ELF-1 (cell line): ENCODE results near the gene CTAGE6.
"Not testable (repeated sequence)": the region's sequence is repeated elsewhere in the genome, so short reads cannot be mapped to it uniquely, and the experiment has no call there.

Experiments used
- DNase-seq: peaks from one replicate; pipeline ENCODE4 v3.0.0-alpha.2; 2016; ENCODE audit warnings: low read depth, low spot score

The CTAGE6 gene, protein sequence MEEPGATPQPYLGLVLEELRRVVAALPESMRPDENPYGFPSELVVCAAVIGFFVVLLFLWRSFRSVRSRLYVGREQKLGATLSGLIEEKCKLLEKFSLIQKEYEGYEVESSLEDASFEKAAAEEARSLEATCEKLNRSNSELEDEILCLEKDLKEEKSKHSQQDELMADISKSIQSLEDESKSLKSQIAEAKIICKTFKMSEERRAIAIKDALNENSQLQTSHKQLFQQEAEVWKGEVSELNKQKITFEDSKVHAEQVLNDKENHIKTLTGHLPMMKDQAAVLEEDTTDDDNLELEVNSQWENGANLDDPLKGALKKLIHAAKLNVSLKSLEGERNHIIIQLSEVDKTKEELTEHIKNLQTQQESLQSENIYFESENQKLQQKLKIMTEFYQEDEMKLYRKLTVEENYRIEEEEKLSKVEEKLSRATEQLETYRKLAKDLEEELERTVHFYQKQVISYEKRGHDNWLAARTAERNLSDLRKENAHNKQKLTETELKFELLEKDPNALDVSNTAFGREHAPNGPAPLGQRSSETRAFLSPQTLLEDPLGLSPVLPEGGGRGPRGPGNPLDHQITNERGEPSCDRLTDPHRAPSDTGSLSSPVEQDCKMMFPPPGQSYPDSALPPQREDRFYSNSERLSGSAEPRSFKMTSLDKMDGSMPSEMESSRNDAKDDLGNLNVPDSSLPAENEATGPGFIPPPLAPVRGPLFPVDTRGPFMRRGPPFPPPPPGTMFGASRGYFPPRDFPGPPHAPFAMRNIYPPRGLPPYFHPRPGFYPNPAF

GRCh38 chr7:143757596-143757995, at the start of gene CTAGE6:
Gene CTAGE6 (minus strand): TSS chr7:143757696. CDS start chr7:143757658, 38 bp downstream.
- not testable (repeated sequence) for DNase-seq

- not testable (repeated sequence) for DNase-seq
Measured at GRCh38 chr7:143806664-143807071, 49.2 kb upstream of the CTAGE6 start.

DNA sequence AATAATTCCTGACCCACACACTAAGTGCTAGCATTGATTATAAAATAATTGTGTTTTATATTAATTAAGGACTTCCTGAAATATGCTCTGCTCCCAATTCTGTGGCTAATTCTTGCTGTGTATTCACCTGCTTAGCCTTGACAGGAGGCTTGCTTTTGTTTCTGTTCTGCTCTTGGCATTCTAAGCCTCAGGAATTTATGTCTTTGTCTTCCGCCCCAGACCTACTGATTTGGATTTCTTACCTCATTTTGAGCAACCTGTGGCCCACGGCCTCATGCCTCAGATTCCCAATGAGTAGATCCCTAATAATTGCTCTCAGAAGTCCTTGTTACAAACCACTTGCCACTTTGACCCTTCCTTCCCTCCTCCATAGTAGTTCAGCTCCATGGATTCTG, 40.4 kb upstream of the CTAGE6 start:
- not testable (repeated sequence) for DNase-seq

DNA sequence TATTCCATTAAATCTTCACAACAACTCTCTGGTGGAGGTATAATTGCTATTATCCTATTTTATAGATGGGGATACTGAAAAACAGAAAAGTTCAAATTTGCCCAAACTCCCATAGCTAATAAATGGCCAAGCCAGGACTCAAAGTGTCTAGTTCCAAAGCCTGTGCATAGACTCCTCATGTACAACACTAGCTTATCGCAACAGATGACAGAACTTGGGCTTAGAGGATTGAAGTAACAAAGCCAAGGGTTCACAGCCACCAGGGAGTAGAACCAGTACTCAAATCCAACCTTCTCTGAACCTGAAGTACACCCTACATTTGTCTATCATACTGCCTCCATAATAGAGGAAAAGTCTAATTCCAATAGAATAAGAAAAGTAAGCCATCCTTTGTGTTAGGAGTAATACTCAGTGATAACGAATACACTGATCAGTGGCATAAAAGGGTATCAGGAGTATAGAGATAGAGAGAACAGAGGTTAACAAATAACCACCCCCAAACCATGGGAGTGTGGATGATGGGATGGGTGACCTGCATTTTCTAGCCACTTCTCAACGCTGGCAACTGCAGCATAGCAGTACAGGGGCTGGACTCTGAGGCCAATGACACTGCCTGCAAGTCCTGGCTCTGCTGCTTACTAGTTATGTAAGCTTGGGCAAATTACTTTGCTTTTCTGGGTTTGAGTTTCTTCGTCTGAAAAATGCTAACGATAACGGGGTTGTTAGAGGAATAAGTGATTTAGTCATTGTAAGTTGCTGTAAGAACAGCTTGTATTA, 39.8 kb upstream of the CTAGE6 start:
- not testable (repeated sequence) for DNase-seq

- DNase-seq, result not testable (repeated sequence)
Measured at GRCh38 chr7:143795653-143796052, 38.2 kb upstream of the CTAGE6 start.

DNA sequence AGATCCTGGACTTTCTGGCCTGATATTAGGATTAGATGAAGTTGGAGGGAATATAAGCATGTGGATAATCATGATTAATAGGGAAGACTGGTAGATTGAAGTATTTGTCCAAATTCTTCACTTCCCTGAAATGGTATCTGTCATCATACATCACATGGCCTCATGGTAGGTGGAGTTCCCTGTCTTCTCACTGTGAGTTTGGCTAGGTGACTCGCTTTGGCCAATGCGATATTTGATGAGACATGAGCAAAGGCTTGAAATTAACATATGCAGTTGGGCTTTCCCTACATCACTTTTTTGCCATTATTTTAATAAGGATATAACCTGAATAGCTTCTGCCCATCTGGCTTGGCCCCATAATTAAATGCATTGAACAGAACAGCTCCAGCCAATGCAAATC, 35.1 kb upstream of the CTAGE6 start:
- not testable (repeated sequence) for DNase-seq

DNA sequence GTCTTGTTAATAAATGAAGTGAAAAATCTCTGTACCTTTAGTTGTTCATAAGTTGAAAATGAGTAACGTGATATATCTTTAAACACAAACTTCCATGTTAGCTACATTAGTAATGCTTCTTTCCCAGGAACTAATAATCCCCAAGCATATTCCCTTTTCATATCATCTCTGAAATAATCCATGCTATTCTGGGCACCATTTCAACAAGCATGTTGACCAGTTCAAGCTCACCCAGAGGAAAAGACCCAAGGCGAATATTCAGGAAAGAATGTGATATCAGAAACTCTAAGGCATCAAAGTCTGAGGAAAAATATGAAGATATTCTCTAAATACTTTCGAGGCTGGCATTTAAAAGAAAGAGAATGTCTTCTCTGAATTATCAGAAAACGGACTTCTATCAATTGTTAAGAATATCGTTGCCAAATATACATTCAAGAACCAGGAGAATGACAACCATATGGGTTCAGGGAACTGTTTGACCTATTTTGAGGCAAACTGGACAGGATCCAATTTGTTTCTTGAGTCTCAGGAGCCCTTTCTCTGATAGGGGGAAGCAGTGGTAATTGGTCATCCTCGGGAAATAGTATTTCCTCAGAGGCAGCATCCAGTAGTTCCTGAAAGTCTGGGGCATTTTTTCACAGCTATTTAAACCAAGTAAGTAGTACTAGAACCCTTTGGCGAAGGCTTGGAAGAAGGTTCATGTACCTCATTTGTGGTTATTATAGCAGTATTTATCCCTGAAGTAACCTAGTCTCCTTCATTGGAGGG, 28.1 kb upstream of the CTAGE6 start:
- not testable (repeated sequence) for DNase-seq

GRCh38 chr7:143779591-143779990, 22.1 kb upstream of the CTAGE6 start:
- DNase-seq, result not testable (repeated sequence)

DNA sequence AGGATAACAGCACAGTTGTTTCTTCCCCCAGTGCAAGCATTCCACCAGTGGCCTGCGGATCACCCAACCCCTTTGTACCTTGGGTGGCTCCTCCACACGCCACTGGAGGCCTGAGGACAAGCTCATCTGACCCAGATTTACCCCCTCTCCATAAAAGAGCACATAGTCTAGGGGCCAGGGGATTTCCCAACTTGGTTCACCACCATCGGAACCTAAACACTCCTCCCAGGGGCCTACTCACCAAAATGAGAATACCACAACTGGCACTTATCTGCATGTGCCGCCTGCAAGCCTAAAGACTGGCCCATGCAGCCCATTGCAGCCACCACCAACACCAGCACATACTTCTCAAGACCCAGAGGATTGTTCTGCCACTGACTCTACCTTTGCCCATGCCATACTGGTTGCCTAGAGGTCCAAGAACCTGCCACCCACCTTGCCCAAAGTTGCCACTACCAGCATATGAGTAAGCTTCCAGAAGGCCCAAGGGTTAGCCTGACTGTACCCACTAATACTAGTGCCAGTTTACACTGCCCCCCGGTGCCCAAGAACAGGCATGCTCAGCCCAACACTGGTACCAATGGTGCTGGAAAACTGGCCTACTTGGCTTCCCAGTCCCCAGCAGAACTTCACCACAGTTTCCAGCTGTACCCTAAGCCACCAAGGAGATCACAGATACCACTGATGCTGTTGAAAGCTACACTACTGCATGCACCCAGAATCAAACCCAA, 15.4 kb upstream of the CTAGE6 start:
- DNase-seq, result not testable (repeated sequence)

- not testable (repeated sequence) for DNase-seq
Measured at GRCh38 chr7:143767531-143767930, 10.0 kb upstream of the CTAGE6 start.

DNA sequence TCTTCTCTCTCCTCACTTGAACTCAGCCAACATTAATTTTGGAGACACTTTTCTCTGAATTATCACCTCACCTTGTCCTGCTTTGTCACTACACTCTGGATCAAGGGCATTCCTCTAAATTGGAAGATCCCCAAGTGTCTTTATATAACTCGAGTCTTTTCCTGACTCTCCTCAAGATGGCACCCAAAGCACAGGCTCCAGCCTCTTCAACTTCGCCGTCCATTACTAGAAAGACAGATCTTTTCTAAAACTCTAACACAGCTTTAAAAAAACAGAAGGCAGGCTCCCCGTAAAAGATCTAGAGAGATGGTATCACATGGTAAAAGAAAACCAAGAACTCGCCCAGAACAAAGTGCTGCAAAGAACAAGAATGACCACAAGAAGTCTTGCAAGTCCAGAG, 8.2 kb upstream of the CTAGE6 start:
- not testable (repeated sequence) for DNase-seq

DNA sequence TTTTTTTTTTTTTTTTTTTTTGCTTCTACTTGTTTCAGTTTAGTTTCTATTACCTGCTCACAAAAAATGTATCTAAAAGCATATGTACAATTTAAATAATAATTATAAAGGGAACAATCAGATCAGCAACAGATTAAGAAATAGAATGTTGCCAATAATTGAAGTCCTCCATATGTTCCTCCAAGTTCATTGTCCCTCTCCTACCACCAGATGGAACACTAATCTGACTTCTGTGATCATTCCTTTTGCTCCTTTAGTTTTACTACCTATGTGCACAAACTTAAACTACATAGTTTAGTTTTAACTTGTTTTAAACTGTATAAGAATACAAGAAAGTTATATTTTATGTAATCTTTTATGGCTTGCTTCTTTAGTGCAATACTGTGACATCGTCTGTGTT, 5.6 kb upstream of the CTAGE6 start:
- not testable (repeated sequence) for DNase-seq

- not testable (repeated sequence) for DNase-seq
Measured at GRCh38 chr7:143745340-143745739, 12.2 kb downstream of the CTAGE6 start.

- DNase-seq, result peak; percentile 7
Measured at GRCh38 chr7:143737037-143737819, 20.3 kb downstream of the CTAGE6 start.

GRCh38 chr7:143735962-143736361, 21.5 kb downstream of the CTAGE6 start:
- no peak for DNase-seq

- no peak for DNase-seq
Measured at GRCh38 chr7:143733876-143734275, 23.6 kb downstream of the CTAGE6 start.

DNA sequence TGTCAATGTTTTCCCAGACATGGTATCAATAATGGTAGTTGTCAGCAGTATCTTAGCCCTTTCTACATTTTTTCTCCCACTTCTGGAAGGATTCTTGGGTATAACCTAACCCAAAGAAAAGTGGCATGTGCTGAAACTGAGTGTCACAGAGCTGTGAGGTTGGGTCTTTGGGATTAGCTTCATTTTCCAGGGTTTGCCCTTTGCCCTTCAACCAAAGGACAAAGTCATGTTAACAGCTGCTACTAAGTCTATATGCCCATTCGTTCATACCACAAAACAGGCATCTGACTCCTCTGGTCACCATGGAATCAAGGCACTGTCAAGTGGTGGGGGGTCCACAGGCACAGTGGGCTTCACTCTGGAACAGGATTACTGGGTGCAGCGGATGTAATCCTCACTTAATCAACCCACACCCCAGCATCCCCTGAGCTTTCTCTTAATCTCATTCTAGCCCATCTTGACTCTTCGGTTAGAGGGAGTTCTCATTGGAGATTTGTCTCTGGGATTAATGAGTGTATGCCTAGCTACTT, 29.1 kb downstream of the CTAGE6 start:
- DNase-seq, result no peak

DNA sequence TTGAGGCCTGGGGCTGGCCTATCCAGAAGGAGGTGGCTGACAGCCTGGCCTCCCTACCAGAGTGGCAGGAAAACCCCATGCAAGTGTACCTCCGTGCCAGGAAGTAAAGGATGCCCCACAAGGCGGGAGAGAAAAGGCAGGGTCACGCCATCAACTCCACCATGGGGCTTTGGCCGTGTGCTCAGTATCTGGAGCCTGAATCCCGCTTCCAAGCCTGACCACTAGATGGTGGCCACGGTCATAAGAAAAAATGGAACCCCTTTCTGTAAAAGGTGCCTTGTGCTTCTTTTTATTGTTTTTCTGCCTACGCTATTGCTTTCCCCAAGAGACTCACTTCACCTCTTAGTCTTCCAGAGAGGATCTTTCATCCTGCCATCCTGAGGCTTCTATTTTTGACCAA, 29.9 kb downstream of the CTAGE6 start:
- DNase-seq, result not testable (repeated sequence)

- not testable (repeated sequence) for DNase-seq
Measured at GRCh38 chr7:143726143-143726542, 31.4 kb downstream of the CTAGE6 start.
